Bone marrow (tissue), 2 donors: ENCODE data around the gene MTCH1.

Experiments used
- DNase-seq, 2 donors: peaks; one replicate each; lab custom pipeline; 2025; lab: John Stamatoyannopoulos, UW

MTCH1 gene, protein sequence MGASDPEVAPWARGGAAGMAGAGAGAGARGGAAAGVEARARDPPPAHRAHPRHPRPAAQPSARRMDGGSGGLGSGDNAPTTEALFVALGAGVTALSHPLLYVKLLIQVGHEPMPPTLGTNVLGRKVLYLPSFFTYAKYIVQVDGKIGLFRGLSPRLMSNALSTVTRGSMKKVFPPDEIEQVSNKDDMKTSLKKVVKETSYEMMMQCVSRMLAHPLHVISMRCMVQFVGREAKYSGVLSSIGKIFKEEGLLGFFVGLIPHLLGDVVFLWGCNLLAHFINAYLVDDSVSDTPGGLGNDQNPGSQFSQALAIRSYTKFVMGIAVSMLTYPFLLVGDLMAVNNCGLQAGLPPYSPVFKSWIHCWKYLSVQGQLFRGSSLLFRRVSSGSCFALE

DNA sequence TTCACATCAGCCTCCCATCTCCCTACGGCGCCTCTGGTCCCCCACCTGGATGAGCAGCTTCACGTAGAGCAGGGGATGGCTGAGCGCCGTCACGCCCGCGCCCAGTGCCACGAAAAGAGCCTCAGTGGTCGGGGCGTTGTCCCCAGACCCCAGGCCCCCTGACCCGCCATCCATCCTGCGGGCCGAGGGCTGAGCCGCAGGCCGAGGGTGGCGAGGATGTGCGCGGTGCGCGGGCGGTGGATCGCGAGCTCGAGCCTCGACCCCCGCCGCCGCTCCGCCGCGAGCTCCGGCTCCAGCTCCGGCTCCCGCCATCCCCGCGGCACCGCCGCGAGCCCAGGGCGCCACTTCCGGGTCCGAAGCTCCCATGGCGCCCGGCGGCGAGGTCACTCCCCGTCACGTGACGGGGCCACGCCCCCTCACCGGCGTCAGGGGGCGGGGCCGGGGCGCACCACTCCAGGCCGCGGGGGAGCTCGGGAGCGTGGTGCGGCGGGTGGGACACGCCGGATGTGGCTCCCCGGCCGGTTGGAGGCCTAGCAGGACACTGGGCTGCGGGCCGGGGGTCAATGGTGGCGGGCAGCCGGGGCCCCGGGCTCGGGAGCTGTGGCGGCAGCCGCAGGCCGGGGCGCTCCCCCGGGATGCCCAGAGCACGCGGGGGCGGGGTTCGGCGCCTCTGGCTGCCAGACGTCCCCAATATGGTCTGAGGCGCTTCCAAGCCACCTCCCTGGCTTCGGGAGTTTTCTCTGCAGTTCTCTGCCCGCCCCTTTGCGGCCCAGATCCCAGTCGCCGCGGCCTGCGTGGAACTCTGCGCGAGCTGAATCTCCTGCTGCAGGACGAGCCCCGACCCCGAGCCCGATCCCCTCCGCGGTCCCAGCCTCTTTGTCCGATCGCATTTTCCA is at the start of gene MTCH1:
Gene MTCH1, minus strand, starts transcription at position 389 of the 896 bp plus-strand sequence. Its CDS starts 23 bp downstream, at position 366.
- DNase-seq: peak; percentile 67 to 81

DNA sequence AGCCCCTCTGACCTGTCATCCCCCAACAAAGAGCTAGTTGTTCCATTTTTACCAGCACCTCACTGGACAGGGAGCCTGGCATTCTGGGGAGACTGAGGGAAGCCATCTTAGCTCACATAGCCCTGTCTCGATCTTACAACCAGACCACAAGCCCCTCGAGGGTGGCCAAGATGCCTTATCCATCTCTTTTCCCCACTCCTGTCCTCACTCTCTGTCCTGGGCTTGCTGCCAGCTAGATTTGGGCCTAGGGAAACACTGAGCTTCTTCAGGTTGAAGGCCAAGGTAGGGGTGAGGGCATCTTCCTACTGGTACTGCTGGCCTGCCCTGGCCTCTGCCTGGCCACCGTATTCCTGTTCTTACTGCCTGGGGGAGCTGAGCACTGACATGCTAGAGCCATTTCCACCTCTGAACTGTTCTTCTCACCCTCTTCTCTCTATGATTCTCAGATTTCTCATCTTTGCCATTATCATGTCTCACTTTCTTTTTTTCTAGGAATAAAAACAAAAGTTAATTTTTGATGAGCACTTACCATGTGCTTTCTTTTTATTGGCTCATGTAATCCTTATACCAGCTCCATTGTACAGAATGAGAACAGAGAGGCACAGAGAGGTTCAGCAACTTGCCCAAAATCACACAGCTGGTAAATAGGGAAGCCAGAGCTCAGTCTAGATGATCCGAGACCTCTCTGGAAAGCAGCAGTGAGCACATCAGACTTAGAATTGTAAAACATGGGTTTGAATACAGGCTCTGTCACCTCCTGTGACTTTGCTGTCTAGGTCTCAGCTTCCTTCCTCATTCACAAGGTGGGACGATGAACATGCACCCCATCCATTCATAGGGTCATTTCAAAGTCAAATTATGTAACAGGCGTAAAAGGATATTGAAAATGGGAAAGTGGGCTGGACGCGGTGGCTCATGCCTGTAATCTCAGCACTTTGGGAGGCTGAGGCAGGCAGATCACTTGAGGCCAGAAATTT is 48.1 kb upstream of the MTCH1 start:
- peak in 1 of 2 donors; percentile 12 for DNase-seq

DNA sequence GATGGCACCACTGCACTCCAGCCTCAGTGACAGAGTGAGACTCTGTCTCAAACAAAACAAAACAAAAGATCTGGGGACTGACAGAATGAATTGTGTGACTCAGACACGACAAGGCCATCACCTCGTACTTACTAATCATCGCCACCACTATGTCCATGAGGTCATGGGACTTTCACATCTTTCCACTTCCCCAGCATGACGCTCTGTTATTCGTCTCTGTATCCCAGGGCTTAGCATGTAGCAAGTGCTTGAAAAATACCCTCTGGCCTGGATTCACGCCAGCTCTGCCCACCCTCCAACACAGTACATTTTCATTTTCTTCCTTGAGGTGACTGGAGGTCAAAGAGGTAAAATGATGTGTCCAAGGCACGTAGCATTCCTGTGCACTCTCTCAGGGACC is 47.3 kb upstream of the MTCH1 start:
- DNase-seq: peak; percentile 34 to 73

DNA sequence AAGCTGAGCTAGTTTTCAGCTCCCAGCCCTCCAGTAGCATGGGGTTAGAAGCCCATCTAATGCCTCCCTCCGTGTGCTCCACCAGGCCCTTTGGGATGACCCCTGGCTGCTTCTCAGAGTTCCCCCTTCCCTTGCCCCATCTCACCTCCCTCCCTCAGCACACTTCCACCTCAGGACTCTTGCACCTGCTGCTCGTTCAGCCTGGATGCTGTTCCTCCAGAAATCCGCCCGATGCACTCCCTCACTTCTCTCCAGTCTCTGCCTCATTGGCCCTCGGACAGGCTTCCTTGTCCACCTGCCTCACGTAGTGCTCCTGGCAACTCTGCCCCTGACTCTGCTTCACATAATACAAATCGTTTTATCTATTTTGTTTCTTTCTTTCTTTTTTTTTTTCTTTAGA is 46.2 kb upstream of the MTCH1 start:
- DNase-seq: no peak

DNA sequence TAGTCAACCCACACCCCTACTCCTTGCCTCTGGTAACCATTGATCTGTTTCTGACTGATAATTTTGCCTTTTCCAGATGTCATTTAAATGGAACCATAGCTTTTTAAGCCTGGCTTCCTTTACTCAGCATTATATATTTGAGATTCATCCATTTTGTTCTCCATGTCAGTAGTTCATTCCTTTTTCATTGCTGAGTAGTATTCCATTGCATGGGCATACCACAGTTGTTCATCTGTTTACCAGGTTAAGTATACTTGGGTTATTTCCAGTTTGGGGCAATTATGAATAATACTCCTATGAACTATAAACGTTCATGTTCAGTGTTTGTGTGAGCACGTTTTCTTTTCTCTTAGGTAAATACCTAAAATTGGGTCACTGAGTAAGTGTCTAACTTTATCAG is 44.6 kb upstream of the MTCH1 start:
- DNase-seq: no peak

DNA sequence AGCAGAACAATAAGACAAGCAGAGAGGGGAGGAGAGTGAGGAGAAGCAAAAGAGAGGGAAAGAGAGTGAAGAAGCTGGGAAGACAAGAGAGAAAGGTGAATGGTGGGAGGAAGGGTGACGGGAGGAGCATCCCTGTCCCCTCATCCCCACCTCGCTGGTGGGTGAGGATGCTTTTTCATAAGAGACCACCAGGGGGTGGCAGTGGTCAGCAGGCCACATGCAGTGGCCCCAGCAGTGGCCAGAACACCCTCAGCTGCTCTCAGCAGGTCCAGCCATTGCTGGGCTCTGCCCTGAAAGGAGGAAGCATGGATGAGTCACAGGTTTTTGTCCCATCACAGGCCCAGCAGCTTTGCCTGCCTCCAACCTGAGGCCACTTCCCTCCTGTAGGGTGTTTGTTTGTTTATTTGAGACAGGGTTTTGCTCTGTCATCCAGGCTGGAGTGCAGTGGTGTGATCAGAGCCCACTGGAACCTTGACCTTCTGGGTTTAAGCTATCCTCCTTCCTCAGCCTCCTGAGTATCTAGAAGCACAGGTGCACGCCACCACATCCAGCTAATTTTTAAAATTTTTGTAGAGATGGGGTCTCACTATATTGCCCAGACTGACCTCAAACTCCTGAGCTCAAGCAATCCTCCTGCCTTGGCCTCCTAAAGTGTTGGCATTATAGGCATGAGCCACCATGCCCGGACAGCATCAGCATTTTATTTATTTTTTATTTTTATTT is 43.4 kb upstream of the MTCH1 start:
- peak; percentile 45 to 62 for DNase-seq

DNA sequence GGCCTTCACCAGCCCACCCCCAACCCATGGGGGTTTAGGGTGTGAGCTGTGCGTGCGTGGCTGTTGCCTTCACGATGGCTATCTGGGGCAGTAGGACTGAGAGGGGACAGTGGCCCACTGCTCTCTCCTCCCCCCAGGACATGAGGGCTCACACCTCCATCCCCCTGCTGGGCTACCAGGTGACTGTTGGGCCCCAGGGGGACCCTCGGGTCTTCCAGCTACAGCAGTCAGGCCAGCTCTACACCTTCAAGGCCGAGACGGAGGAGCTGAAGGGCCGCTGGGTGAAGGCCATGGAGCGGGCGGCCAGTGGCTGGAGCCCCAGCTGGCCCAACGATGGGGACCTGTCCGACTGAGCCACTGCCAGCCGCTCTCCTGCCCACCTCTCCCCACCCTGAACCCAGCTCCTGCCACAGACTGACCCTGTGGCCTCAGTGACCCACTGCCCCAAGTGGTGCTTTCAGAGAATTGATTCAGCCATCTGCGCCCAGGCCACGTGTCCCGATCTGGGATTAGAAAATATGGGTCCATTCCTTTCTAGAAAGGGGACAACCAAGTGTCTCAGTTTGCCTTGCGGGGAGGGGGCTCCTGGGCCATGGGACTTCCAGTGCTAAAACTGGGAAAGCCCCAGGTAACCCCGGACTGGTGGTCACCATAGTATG is 41.9 kb upstream of the MTCH1 start:
- DNase-seq: no peak

DNA sequence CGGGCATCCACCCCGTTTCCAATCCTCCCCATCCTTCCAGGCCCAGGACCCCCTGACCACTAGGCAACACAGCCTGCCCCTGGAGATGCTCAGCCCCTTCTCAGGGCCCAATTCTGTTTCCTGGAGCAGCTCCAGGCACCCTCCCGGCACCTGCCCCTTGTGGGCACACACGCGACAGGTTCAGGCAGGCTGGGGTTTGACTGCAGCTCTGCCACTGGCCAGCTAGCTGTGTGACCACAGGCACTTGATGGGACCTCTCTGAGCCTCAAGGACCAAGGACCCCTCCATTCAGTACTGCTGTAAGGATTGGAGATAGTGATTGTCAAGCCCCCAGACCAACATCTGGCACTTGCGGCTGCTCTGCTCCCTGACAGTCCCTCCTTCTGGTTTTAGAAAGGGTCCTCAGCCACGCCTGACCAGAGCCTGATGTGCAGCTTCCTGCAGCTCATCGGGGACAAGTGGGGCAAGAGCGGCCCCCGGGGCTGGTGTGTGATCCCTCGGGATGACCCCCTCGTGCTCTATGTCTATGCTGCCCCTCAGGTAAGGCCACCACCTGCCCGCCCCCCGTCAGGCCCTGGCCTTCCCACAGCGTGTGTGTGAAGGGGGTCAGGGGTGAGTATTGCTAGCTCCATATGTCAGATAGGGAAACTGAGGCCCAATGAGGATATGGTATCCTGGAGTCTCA is 41.2 kb upstream of the MTCH1 start:
- DNase-seq: no peak

DNA sequence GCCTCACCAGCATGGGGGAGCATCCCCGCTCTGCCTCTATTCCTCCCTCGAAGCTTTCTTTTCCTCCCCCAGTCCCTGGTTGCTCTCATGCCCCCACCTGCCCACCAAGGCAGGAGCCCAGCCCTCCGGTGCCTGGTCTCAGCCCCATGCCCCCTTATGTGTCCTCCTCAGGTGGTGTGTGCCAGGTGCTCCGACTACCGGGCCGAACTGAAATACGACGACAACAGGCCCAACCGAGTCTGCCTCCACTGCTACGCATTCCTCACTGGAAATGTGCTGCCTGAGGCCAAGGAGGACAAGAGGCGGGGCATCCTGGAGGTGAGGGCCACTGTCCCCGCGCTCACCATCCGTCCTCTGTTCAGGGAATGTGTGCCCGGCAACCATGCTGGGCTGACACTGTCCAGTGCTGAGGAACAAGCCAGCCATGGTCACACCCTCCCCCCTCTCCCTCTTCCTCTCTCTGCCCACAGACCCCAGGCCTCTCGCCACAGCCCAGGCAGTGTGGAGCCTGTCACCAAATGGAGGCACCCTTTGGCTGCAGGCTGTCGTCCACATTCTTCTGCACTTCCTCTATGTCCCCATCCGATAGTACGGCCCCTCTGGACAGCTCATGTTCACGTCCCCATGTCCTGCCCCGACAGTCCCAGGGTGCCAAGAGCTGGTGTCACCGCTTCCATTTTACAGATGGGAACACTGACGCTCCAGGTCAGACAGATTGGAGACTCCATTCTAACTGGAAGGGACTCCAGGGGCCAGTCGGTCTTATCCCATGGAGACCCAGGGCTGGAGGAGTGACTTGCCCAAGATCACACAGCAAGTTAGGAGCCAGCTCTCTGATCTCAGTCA is 39.8 kb upstream of the MTCH1 start:
- no peak for DNase-seq

DNA sequence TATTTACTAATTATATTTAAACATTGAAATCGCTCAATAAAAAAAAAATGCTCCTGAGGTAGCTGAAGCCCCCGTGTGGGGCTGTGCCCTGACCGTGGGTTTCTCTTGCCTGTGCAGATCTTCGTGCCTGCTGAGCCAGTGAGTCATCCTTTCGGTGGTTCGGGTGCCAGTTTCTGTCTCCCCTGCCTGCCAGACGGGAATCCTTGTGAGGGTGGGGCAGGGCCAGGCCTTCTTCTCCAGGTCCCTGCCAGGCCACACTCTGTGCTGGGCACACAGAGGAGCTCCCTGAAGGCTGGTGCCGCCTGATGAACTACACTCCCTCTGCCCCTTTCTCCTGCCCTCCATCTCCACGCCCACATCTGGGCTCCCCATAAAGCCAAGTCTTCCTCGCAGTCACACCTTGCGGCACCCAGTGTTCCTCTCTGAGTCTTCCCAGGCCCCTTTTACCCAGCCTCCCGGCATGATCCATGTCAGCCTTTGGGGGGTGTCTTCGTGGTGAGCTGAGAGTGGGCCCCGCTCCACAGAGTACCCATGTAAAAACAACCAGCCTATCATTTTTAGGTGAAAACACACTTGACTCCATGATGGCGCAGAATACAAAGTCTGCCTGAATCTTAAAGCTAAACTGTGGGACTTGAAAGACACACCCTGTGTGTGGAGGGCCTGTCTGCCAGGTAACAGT is 38.8 kb upstream of the MTCH1 start:
- DNase-seq: no peak

DNA sequence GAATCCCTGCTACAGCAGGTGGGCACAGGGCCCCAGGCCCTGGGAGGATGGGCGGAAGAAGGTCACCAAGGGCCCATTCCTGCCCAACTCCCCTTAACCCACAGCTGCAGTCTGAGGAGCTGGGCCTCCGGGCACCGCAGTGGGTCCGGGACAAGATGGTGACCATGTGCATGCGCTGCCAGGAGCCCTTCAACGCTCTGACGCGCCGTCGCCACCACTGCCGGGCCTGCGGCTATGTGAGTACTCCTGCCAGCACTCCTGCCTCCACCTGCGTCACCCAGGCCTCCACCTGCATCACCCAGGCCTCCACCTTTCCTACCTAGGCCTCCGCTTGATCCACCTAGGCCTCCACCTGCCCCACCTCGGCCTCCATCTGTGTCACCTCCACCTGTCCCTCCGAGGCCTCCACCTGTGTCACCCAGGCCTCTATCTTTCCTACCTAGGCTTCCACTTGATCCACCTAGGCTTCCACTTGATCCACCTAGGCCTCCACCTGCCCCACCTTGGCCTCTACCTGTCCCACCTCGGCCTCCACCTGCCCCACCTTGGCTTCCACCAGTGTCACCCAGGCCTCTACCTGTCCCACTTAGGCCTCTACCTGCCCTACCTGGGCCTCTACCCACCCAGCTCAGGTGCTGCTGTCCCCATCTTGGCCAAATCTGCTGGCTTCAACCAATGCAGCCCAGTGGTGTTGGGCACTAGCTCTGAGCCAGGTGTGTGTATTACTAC is 36.3 kb upstream of the MTCH1 start:
- no peak for DNase-seq

DNA sequence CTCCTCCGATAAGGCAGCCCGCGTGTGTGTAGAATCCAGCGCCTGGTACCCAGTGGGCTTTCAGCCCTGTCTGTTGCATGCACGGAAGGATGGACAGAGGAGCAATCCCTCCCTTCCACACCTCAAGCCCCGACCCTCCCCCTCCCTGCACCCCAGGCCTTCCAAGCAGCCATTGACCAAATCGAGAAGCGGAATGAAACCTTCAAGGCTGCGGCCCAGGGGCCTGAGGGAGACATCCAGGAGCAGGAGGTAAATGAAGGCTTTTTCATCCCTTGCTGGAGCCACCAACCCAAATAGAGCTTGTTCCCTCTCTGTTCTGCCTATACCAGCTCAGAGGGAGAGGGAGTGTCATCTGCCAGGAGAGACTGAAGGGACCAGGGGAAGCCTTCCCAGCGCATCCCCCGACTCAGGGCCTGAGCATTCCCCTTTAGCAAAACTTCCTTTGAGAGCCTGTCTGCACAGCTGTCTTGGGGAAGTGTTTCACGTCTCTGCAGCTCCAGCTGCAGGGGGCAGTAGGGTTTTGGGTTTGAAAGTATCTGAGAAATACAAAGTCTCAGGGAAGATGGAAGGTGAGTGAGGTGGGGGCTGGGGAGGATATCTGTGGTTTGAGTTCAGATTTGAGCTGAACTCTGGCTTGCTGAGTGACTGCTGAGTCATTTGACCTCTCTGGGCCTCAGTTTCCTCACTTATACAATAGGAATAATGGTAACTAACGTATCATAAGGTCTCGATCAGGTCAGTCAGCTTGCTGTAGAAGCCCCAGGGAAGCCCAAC is 35.5 kb upstream of the MTCH1 start:
- DNase-seq: peak in 1 of 2 donors; percentile 69

DNA sequence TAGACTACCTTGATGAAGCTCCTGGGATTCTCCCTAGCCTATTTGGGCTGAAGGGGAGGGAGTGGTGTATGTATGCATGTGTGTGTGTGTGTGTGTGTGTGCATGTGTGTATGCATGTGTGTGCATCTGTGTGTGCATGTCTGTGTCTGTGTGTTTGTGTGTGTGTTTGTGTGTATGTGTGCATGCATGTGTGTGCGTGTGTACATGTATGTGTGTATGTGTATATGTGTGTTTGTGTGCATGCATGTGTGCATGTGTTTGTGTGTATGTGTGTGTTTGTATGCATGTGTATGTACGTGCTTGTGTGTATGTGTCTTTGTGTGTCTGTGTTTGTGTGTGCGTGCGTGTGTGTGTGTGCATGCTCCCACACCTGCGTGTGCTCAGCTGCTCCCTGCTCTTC is 34.8 kb upstream of the MTCH1 start:
- DNase-seq: no peak

DNA sequence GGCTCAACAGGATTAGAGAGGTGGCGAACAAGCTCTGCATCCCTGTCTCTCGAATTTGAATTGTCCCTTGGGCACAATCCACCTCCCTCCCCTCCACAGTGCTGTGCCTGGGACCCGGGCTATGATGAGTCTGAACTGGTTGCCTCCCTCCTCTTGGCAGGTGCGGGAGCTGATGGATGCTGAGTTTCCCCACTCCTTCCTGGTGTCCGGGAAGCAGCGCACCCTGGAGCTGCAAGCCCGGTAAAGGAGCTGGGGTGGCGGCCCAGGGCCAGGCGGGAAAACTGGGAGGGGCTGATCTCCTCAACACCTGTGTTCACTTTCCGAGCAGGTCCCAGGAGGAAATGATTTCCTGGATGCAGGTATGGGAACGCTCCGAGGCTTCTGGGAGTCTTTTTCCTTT is 34.4 kb upstream of the MTCH1 start:
- no peak for DNase-seq

DNA sequence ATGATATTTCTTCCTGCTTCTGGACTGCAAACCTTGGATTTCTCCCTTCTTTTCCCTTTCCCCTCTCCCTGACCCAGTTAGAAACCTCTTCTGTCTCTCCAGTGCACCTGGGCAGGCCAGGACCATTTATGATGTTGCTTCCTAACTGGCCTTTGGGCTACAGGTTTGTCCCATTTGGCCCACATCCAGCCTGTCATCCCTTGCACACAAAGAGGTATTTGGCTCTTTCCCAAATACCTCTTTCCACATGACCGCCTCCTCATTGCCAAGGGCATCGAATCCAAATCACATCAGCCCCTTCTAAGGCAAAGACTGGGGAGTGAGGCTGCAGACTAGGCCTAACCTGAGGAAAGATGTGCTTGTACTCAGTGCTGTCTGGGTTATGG is 33.1 kb upstream of the MTCH1 start:
- no peak for DNase-seq

DNA sequence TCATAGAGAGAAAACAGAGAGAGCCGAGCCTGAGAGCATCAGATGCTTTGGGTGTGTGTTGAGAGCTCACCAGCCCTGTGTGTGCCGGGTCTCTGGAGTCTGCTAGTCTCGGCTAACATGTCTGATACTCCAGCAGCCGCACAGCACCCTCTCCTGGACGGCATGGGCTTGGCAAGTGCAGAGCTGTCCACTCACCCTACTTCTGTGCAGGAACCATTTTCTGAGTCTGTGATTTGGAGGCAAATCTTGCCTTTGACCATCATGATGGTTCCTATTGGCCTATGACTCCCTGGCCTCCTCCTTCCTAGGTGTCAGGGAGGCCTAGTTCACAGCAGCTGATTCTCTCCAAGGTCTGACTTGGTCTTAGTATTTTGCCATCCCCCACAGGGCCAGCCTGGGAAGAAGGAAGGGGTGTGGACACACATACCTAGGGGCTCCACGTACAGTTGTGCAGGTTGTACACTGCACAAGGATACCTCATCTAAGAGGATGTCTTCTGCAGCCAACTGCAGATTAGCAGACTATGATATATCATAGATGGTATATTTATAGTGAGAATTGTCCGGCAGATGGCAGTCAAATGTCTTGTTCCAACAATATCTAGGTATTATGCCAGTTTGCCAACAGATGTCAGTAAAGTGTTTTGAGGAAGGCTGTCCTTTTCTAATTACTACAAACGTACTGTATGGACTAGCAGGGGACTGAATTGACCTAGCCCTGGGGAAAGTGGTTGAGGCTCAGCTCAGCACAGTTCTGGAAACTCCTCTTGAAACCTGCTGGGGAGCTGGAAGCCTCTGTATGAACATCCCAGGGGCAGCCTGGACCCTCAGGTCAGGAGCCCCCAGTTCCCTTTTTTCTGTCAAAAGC is 32.4 kb upstream of the MTCH1 start:
- peak; percentile 53 to 90 for DNase-seq
